Astrocyte (in vitro differentiated cells and primary cell): ENCODE data around the gene ANKS1A.

Source experiments
- CTCF ChIP-seq: IDR thresholded peaks from 2 replicates; pipeline ENCODE4 v1.5.1; 2011; ENCODE audit warnings: low read depth, mild to moderate bottlenecking, inconsistent platforms, low read length, moderate library complexity; ENCODE audit not compliant: insufficient read depth
- EZH2 ChIP-seq: IDR thresholded peaks from 2 replicates; pipeline ENCODE4 v1.6.1; 2012; ENCODE audit warnings: mild to moderate bottlenecking, low read length, inconsistent platforms; ENCODE audit not compliant: insufficient read depth

GRCh38 chr6:34864007-34864406, 25.0 kb upstream of the ANKS1A start:
- TF ChIP-seq CTCF (no peak), EZH2 (no peak)
